ENCODE data around the gene THTPA. TPM values are rescaled to one million over a fixed set of nuclear protein-coding genes. Genes with fewer than 3 reads are reported as not detected.

The THTPA gene
- total and polyA plus RNA-seq, 11 donors = 9.1 to 30.9 (median 18.9) TPM

- Histone ChIP-seq H3K27ac (peak overlapping the region in 1 of 12 donors; percentile 64), H3K4me3 (no peak overlapping the region), H3K4me1 (peaks cover 0 to 48% (median 10%) of the 10 kb centered on the region in 12 donors), H3K9me3 (no peaks in the 10 kb centered on the region), H3K36me3 (no peaks in the 10 kb centered on the region), H3K27me3 (peaks cover 16 to 53% (median 20%) of the 10 kb centered on the region in 9 donors)
- DNase-seq (no peak), ATAC-seq (no peak)
- TF ChIP-seq POLR2A (IDR thresholded peaks at IDR 0.05) (no peak), CTCF (IDR thresholded peaks at IDR 0.05) (no peak)
- WGBS, 4 donors = 63 to 69% (median 65%) methylated on average over 14 of the region's 14 CpGs
- intact Hi-C loops (cut with DNase I) = no loop called here
These were observed 15.8 kb downstream of the THTPA start for GRCh38 chr14:23571701-23572523.

- no peak overlapping the region for H3K4me3 ChIP-seq
- H3K27me3 ChIP-seq = peaks cover 22 to 59% (median 26%) of the 10 kb centered on the region in 9 donors
- H3K9me3 ChIP-seq = no peaks in the 10 kb centered on the region
- no peaks in the 10 kb centered on the region for H3K36me3 ChIP-seq
- 62 to 67% (median 66%) methylated on average over 4 of the region's 4 CpGs for WGBS, 4 donors
- DNase-seq (no peak), ATAC-seq (no peak)
- intact Hi-C loops (cut with DNase I) = no loop called here
- peaks cover 0 to 51% (median 12%) of the 10 kb centered on the region in 12 donors for H3K4me1 ChIP-seq
- TF ChIP-seq CTCF (IDR thresholded peaks at IDR 0.05) (no peak), POLR2A (IDR thresholded peaks at IDR 0.05) (no peak)
- H3K27ac ChIP-seq = peak overlapping the region in 1 of 12 donors; percentile 64
These were observed 16.4 kb downstream of the THTPA start for GRCh38 chr14:23572524-23572828.

- intact Hi-C loops (cut with DNase I) = no loop called here
- ATAC-seq (peak; percentile 27 to 54 (median 42)), DNase-seq (peak in 1 of 5 donors; percentile 61)
- Histone ChIP-seq H3K9me3 (no peaks in the 10 kb centered on the region), H3K4me3 (no peak overlapping the region), H3K36me3 (no peaks in the 10 kb centered on the region), H3K27ac (peak overlapping the region in 1 of 12 donors; percentile 64), H3K4me1 (peaks cover 0 to 50% (median 9%) of the 10 kb centered on the region in 12 donors), H3K27me3 (peaks cover 25 to 63% (median 29%) of the 10 kb centered on the region in 9 donors)
- TF ChIP-seq POLR2A (IDR thresholded peaks at IDR 0.05) = no peak
- no peak for TF ChIP-seq CTCF (IDR thresholded peaks at IDR 0.05)
- 37 to 43% (median 41%) methylated on average over 4 of the region's 4 CpGs for WGBS, 4 donors
These were observed 16.8 kb downstream of the THTPA start for GRCh38 chr14:23572836-23573235.

- TF ChIP-seq CTCF (IDR thresholded peaks at IDR 0.05) = no peak
- no peak for TF ChIP-seq POLR2A (IDR thresholded peaks at IDR 0.05)
- Histone ChIP-seq H3K9me3 (no peaks in the 10 kb centered on the region), H3K4me3 (no peak overlapping the region), H3K36me3 (no peaks in the 10 kb centered on the region), H3K27me3 (peaks cover 26 to 69% (median 35%) of the 10 kb centered on the region in 9 donors), H3K27ac (peak overlapping the region in 1 of 12 donors; percentile 64), H3K4me1 (peaks cover 0 to 44% (median 7%) of the 10 kb centered on the region in 12 donors)
- intact Hi-C loops (cut with DNase I) = no loop called here
- DNase-seq (no peak), ATAC-seq (no peak)
- WGBS, 4 donors = 82 to 86% (median 84%) methylated on average over 5 of the region's 5 CpGs
These were observed 17.4 kb downstream of the THTPA start for GRCh38 chr14:23573384-23574015.
